AG04450 (cell line): ENCODE measurements around the gene TM9SF1. TPM values are rescaled to one million over a fixed set of nuclear protein-coding genes. Genes with fewer than 3 reads are reported as not detected.

Experiments
- CTCF ChIA-PET: fragments of 300-600, 350-600 bp; formaldehyde crosslinking; extraction: SDS; loops from one replicate; lab custom pipeline; 2022; ENCODE audit warnings: antibody characterized with exemption, inconsistent platforms; lab: Charles Lee
- POLR2A ChIA-PET: fragments of 350-600 bp; formaldehyde crosslinking; extraction: SDS; loops from one replicate; lab custom pipeline; 2021; ENCODE audit warnings: antibody characterized with exemption, inconsistent platforms; lab: Yijun Ruan, JAX
- DNase-seq: peaks from one replicate; pipeline ENCODE4 v3.0.0-alpha.2; 2011; ENCODE audit warnings: low read depth, low spot score
- H3K27ac ChIP-seq: one replicate; pipeline ENCODE4 v1.5.1; 2012; ENCODE audit warnings: low read depth, low read length, control low read depth
- H3K27me3 ChIP-seq: one replicate; pipeline ENCODE4 v1.6.0; 2012; ENCODE audit warnings: low read length; ENCODE audit not compliant: control insufficient read depth, insufficient read depth
- H3K4me3 ChIP-seq: 2 replicates; pipeline ENCODE4 v1.5.1; 2011; ENCODE audit warnings: mild to moderate bottlenecking, low read depth, low read length, control low read depth
- H3K9me3 ChIP-seq: 2 replicates; pipeline ENCODE4 v1.5.1; 2012; ENCODE audit warnings: low read length; ENCODE audit not compliant: control insufficient read depth, insufficient read depth
- CTCF ChIP-seq: IDR thresholded peaks from 2 replicates; pipeline ENCODE4 v1.5.1; 2011; ENCODE audit warnings: low read depth, low read length, control low read depth, inconsistent platforms
- polyA plus RNA-seq: library from polyadenylated mRNA; depleted of rRNA; stranded (reverse); fragments of >200 nt; gene quantifications from 2 replicates; pipeline ENCODE4 v1.2.3, GENCODE V29; 2011

TM9SF1 gene
- polyA plus RNA-seq, 1 experiment = 44.9 TPM

DNA sequence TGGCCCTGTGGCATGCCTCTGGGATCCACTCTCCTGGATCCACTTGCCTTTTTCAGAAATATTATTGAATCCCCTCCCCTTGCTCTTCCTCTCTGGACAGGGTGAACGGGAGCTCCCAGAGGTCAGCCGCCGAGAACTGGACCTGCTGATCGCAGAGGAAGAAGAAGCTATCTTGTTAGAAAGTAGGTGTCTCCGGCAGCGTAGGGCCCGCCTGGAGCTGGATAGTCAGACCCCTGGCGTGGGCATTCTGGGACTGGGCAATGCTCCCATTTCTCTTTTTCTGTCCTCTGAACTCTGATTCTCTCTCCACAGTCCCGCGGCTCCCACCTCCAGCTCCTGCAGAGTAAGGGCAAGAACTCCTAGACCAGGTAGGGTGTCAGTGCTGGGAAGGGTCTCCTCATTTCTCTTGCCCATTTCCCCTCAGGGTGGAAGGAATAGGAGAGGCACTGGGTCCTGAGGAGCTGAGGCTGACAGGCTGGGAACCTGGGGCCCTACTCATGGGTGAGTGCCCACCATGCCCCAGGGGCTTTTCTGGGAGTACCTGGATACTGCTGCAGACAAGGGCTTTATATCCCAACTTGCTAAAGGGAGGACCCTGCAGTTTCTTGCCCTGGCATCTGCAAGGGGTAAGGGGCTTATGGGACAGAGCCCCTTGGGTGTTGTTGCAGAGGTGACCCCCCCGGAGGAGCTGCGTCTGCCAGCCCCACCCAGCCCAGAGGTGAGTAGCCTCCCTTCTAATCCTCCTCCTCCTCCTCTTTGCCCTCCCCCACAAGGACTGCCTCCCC, 18.0 kb downstream of the TM9SF1 start:
- Histone ChIP-seq H3K27me3 (no peaks in the 10 kb centered on the region), H3K4me3 (no peak overlapping the region), H3K27ac (no peak overlapping the region), H3K9me3 (no peaks in the 10 kb centered on the region; the same call in 1 of the 2 replicates)
- POLR2A ChIA-PET = interaction anchor here (0.7 to 1.1 kb wide), 2 partner anchors 16 to 36 kb away, joined by 3 read pairs; partner anchors contain the start of genes EMC9 and IRF9
- CTCF ChIA-PET = no interaction called here
- no peak for TF ChIP-seq CTCF
- DNase-seq = no peak

DNA sequence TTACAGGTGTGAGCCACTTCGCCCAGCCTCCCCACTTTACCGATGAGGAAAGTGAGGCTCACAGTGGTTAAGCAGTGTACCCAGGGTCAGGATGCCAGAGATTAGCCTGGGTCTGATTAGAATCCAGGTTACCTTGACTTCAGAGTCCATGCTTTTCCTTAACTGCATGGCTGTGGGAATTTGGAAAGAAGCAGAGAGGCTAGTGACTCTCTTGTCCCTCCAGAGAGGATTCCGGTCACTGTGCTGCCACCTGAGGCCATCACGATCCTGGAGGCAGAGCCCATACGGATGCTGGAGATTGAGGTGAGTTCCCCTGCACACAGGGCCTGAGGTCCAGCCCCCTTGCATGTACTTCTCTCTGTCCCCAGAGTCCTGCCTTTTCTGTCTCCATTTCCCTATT, 18.6 kb downstream of the TM9SF1 start:
- Histone ChIP-seq H3K27me3 (no peaks in the 10 kb centered on the region), H3K9me3 (no peaks in the 10 kb centered on the region; the same call in 1 of the 2 replicates), H3K27ac (no peak overlapping the region), H3K4me3 (no peak overlapping the region)
- CTCF ChIA-PET = no interaction called here
- no peak for TF ChIP-seq CTCF
- POLR2A ChIA-PET = interaction anchor here (0.7 to 1.1 kb wide), 2 partner anchors 9 to 16 kb away, joined by 3 read pairs; partner anchors contain the start of gene IRF9
- no peak for DNase-seq

DNA sequence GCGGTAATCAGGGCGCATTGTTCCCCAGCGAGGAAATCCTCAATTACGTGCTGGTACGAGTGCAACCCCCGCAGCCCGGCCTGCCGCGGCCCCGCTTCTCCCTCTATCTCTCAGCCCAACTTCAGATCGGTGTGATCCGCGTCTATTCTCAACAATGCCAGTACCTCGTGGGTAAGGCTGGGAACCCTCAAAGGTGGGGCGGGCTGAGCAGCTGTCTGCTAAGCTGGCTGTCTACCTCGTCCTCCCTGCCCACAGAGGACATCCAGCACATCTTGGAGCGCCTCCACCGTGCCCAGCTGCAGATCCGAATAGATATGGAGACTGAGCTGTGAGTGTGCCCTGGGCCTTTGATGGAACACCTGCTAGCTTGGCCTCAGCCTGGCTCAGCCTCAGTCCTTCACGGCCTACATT, 22.4 kb downstream of the TM9SF1 start:
- H3K4me3 ChIP-seq = no peak overlapping the region
- no peak for TF ChIP-seq CTCF
- H3K27me3 ChIP-seq = no peaks in the 10 kb centered on the region
- POLR2A ChIA-PET = no interaction called here
- no peak overlapping the region for H3K27ac ChIP-seq
- DNase-seq = no peak
- CTCF ChIA-PET = interaction anchor here (2.0 kb wide), 1 partner anchor 12 kb away, joined by 8 read pairs; the partner anchor contains the start of gene IRF9
- H3K9me3 ChIP-seq = no peaks in the 10 kb centered on the region; the same call in 1 of the 2 replicates

DNA sequence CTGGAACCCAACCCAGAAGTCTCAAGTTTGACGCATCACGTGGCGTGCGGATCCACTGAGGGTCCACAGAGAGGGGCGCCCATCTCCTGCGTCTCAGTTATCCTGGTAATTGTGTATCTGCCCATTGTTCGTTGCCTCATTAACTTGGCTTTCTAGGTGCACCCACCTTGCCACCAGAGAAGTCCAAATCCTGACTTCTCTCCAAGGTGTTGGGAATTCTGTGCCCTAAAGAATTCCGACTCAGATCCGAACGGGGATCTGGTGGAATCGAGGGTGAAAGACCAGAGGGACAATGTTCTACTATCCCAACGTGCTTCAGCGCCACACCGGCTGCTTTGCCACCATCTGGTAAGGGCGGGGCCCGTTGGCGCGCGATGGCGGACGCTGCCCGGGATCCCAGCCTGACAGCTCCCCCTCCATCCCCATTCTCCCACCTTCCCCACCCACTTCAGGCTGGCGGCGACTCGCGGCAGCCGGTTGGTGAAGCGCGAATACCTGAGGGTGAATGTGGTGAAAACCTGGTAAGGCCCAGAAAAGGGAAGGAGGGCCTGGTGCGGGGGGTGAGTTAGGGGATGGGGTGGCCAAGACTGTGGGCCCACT, 22.9 kb downstream of the TM9SF1 start:
- Histone ChIP-seq H3K27me3 (no peaks in the 10 kb centered on the region), H3K9me3 (no peaks in the 10 kb centered on the region; the same call in 1 of the 2 replicates), H3K27ac (no peak overlapping the region), H3K4me3 (peak overlapping the region; percentile 37)
- DNase-seq = no peak
- no peak for TF ChIP-seq CTCF
- ChIA-PET POLR2A (interaction anchor here (1.0 kb wide), 1 partner anchor 11 kb away, joined by 4 read pairs; the partner anchor contains the start of gene IRF9), CTCF (interaction anchor here (2.0 kb wide), 1 partner anchor 11 kb away, joined by 8 read pairs; the partner anchor contains the start of gene IRF9)
